ENCODE data around the gene MGRN1. TPM values are rescaled to one million over a fixed set of nuclear protein-coding genes. Genes with fewer than 3 reads are reported as not detected.

Gene MGRN1
- total RNA-seq, 3 donors from 2014 or later, result 72.3 to 80.2 (median 77.0) TPM

GRCh38 chr16:4591706-4592470, 32.7 kb upstream of the MGRN1 start:
- no peak for DNase-seq
- H3K36me3 ChIP-seq (ENCODE audit: low read depth), result no peaks in the 10 kb centered on the region
- ATAC-seq, result no peak
- intact Hi-C loops (cut with DNase I, micrococcal nuclease), result no loop called here
- H3K9me3 ChIP-seq, result no peaks in the 10 kb centered on the region
- no peaks in the 10 kb centered on the region for H3K4me1 ChIP-seq (ENCODE audit: low read depth)
- no peak for TF ChIP-seq CTCF (IDR thresholded peaks at IDR 0.05)
- H3K4me3 ChIP-seq, result no peak overlapping the region

- intact Hi-C loops (cut with DNase I, micrococcal nuclease), result no loop called here
- H3K9me3 ChIP-seq, result no peaks in the 10 kb centered on the region
- H3K4me3 ChIP-seq, result no peak overlapping the region
- H3K36me3 ChIP-seq (ENCODE audit: low read depth), result no peaks in the 10 kb centered on the region
- ATAC-seq (no peak), DNase-seq (no peak)
- no peak for TF ChIP-seq CTCF (IDR thresholded peaks at IDR 0.05)
- H3K4me1 ChIP-seq (ENCODE audit: low read depth), result no peaks in the 10 kb centered on the region
These were observed 31.5 kb upstream of the MGRN1 start for GRCh38 chr16:4593086-4593485.

GRCh38 chr16:4594433-4595410, 29.9 kb upstream of the MGRN1 start:
- no peaks in the 10 kb centered on the region for H3K36me3 ChIP-seq (ENCODE audit: low read depth)
- DNase-seq (no peak), ATAC-seq (no peak)
- H3K4me1 ChIP-seq (ENCODE audit: low read depth), result no peaks in the 10 kb centered on the region
- H3K9me3 ChIP-seq, result no peaks in the 10 kb centered on the region
- H3K4me3 ChIP-seq, result no peak overlapping the region
- TF ChIP-seq CTCF (IDR thresholded peaks at IDR 0.05), result no peak
- intact Hi-C loops (cut with DNase I, micrococcal nuclease), result no loop called here

GRCh38 chr16:4597174-4597573, 27.5 kb upstream of the MGRN1 start:
- H3K4me1 ChIP-seq (ENCODE audit: low read depth), result no peaks in the 10 kb centered on the region
- H3K9me3 ChIP-seq, result no peaks in the 10 kb centered on the region
- intact Hi-C loops (cut with DNase I, micrococcal nuclease), result no loop called here
- no peaks in the 10 kb centered on the region for H3K36me3 ChIP-seq (ENCODE audit: low read depth)
- ATAC-seq, result no peak
- no peak for TF ChIP-seq CTCF (IDR thresholded peaks at IDR 0.05)
- no peak overlapping the region for H3K4me3 ChIP-seq
- no peak for DNase-seq

- no peak for TF ChIP-seq CTCF (IDR thresholded peaks at IDR 0.05)
- ATAC-seq (no peak), DNase-seq (no peak)
- H3K36me3 ChIP-seq (ENCODE audit: low read depth), result no peaks in the 10 kb centered on the region
- intact Hi-C loops (cut with DNase I, micrococcal nuclease), result no loop called here
- H3K4me3 ChIP-seq, result no peak overlapping the region
- H3K4me1 ChIP-seq (ENCODE audit: low read depth), result no peaks in the 10 kb centered on the region
- H3K9me3 ChIP-seq, result no peaks in the 10 kb centered on the region
These were observed 25.6 kb upstream of the MGRN1 start for GRCh38 chr16:4599037-4599436.
